Stimulated activated CD8-positive, alpha-beta memory T cell treated with anti-CD3 and anti-CD28 coated beads, Interleukin-4, amount 100 ng/mL, for 24 hours (primary cell): ENCODE data around the gene MSS51.
"Not testable (repeated sequence)": the region's sequence is repeated elsewhere in the genome, so short reads cannot be mapped to it uniquely, and the experiment has no call there.

Experiments used
- DNase-seq: peaks from one replicate; pipeline ENCODE4 v3.0.0-alpha.2; 2020; ENCODE audit warnings: low read depth

Gene MSS51

GRCh38 chr10:73414230-73414945 lies 19.0 kb downstream of the MSS51 start:
- no peak for DNase-seq

GRCh38 chr10:73413528-73414229 lies 19.7 kb downstream of the MSS51 start, which contains the start of gene ANXA7:
ANXA7 (minus strand) TSS chr10:73414058; CDS start chr10:73400856, 13,202 bp downstream.
- peak; percentile 96 for DNase-seq

- peak; percentile 4 for DNase-seq
Measured at GRCh38 chr10:73413108-73413527, 20.2 kb downstream of the MSS51 start.

GRCh38 chr10:73410897-73411296 lies 22.5 kb downstream of the MSS51 start:
- DNase-seq = no peak

GRCh38 chr10:73408978-73409521 lies 24.3 kb downstream of the MSS51 start:
- DNase-seq = no peak

- DNase-seq = no peak
Measured at GRCh38 chr10:73408061-73408460, 25.3 kb downstream of the MSS51 start.

GRCh38 chr10:73407495-73407894 lies 25.9 kb downstream of the MSS51 start:
- no peak for DNase-seq

GRCh38 chr10:73406846-73407245 lies 26.5 kb downstream of the MSS51 start:
- DNase-seq = no peak

- no peak for DNase-seq
Measured at GRCh38 chr10:73405556-73405955, 27.8 kb downstream of the MSS51 start.

- DNase-seq = no peak
Measured at GRCh38 chr10:73404690-73405089, 28.7 kb downstream of the MSS51 start.

GRCh38 chr10:73401636-73402035 lies 31.7 kb downstream of the MSS51 start:
- DNase-seq = no peak

GRCh38 chr10:73399063-73399462 lies 34.3 kb downstream of the MSS51 start:
- DNase-seq = no peak

- DNase-seq = no peak
Measured at GRCh38 chr10:73398024-73398423, 35.3 kb downstream of the MSS51 start.

- not testable (repeated sequence) for DNase-seq
Measured at GRCh38 chr10:73394325-73394724, 39.0 kb downstream of the MSS51 start.

GRCh38 chr10:73388228-73388627 lies 45.1 kb downstream of the MSS51 start:
- DNase-seq = no peak

GRCh38 chr10:73386583-73386982 lies 46.8 kb downstream of the MSS51 start:
- DNase-seq = no peak

GRCh38 chr10:73379064-73379748 lies 54.2 kb downstream of the MSS51 start:
- no peak for DNase-seq

- DNase-seq = no peak
Measured at GRCh38 chr10:73376679-73377078, 56.7 kb downstream of the MSS51 start.
